Hepatocyte (in vitro differentiated cells): ENCODE measurements around the gene SPRYD3. TPM values are rescaled to one million over a fixed set of nuclear protein-coding genes. Genes with fewer than 3 reads are reported as not detected.

Source experiments
- DNase-seq: peaks from one replicate; pipeline ENCODE4 v3.0.0-alpha.2; 2016; ENCODE audit warnings: low spot score
- H2AFZ ChIP-seq: fragments of 200-600 bp; sonication (generic); 2 replicates; pipeline ENCODE4 v1.6.0; 2016; ENCODE audit warnings: antibody characterized with exemption, mild to moderate bottlenecking
- H3K27ac ChIP-seq: fragments of 200-600 bp; sonication (generic); 2 replicates; pipeline ENCODE4 v1.5.1; 2016; ENCODE audit warnings: mild to moderate bottlenecking
- H3K27me3 ChIP-seq: fragments of 200-600 bp; sonication (generic); 2 replicates; pipeline ENCODE4 v1.6.1; 2016
- H3K36me3 ChIP-seq: fragments of 200-600 bp; sonication (generic); replicated peaks from 2 replicates; pipeline ENCODE4 v1.5.1; 2016; ENCODE audit warnings: low read depth; ENCODE audit not compliant: insufficient read depth
- H3K4me1 ChIP-seq: fragments of 200-600 bp; sonication (generic); 2 replicates; pipeline ENCODE4 v1.5.1; 2016; ENCODE audit warnings: mild to moderate bottlenecking, moderate library complexity; ENCODE audit not compliant: insufficient read depth
- H3K4me2 ChIP-seq: fragments of 200-600 bp; sonication (generic); 2 replicates; pipeline ENCODE4 v1.6.0; 2016
- H3K4me3 ChIP-seq: fragments of 200-600 bp; sonication (generic); 2 replicates; pipeline ENCODE4 v1.5.1; 2016; ENCODE audit warnings: mild to moderate bottlenecking
- H3K79me2 ChIP-seq: fragments of 200-600 bp; sonication (generic); 2 replicates; pipeline ENCODE4 v1.6.0; 2017; ENCODE audit warnings: mild to moderate bottlenecking
- H3K9me2 ChIP-seq: fragments of 200-600 bp; sonication (generic); replicated peaks from 2 replicates; pipeline ENCODE4 v1.6.0; 2017; ENCODE audit warnings: mild to moderate bottlenecking; ENCODE audit not compliant: insufficient read depth
- H3K9me3 ChIP-seq: fragments of 200-600 bp; sonication (generic); 2 replicates; pipeline ENCODE4 v1.5.1; 2016; ENCODE audit warnings: low read depth, mild to moderate bottlenecking
- H4K20me1 ChIP-seq: fragments of 200-600 bp; sonication (generic); 2 replicates; pipeline ENCODE4 v1.6.0; 2016; ENCODE audit warnings: mild to moderate bottlenecking; ENCODE audit not compliant: insufficient read depth, poor library complexity, severe bottlenecking
- EZH2 ChIP-seq: fragments of 200-600 bp; sonication (generic); IDR thresholded peaks from 2 replicates; pipeline ENCODE4 v1.6.1; 2016; ENCODE audit warnings: antibody characterized with exemption, mild to moderate bottlenecking, borderline replicate concordance
- EZH2phosphoT487 ChIP-seq: fragments of 200-600 bp; sonication (generic); IDR thresholded peaks from one replicate; pipeline ENCODE4 v1.6.1; 2018; ENCODE audit warnings: antibody characterized with exemption, mild to moderate bottlenecking, low read depth, moderate library complexity; ENCODE audit not compliant: unreplicated experiment, severe bottlenecking
- WGBS: methylation state at CpG from one replicate; pipeline ENCODE4 v1.1.6; 2016; ENCODE audit warnings: low lambda C conversion rate; ENCODE audit errors: missing lambda C conversion rate; 5-methylcytosine and 5-hydroxymethylcytosine counted together
- polyA plus RNA-seq: library from polyadenylated mRNA; unstranded; fragments of >200 nt; fragmentation: Nextera tagmentation; extraction: Ambion mirVana; gene quantifications from 2 replicates; pipeline ENCODE4 v1.2.1, GENCODE V29; 2016
- total RNA-seq: library from RNA; depleted of rRNA; stranded (reverse); fragments of >200 nt; gene quantifications from 2 replicates; pipeline ENCODE4 v1.2.3, GENCODE V29; 2014
- TF ChIP-seq, protein P1 (sequence below): fragments of 200-600 bp; sonication (generic); IDR thresholded peaks from 2 replicates; pipeline ENCODE4 v1.5.1; 2016; ENCODE audit warnings: antibody characterized with exemption, mild to moderate bottlenecking; ENCODE audit not compliant: poor library complexity

The SPRYD3 gene
- total and polyA plus RNA-seq, 2 experiments from 2014 or later = 20.9 to 24.6 TPM

DNA sequence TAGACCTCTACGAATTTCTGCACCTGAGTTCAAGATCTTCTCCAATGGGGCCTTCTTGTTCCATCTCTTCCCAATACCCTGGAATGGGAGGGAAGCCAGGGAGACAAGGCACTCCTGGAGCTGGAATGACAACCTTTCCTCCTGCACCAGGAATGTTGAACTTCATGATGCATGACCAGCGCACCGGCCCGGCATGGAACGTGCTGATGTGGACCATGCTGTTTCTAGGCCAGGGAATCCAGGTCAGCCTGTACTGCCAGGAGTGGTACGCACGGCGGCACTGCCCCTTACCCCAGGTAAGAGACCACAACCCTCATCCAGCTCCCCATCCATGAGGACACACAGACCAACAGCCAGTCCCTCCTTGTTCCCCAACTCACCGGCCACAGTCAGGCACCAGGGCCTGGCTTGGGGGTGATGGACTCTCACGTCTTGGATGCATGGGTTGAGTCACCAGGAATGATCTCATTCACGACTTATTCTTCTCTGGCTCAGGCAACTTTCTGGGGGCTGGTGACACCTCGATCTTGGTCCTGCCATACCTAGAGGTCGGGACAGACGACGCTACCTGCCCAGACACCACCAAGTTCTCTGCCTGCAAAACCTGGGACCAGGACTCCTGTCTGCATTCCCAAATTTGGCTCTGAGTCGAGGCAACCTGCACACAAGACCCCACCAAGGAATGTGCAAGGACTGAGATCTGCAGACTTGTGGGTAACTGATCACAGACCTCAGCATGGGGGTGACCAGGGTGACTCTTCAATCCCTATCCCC lies 44.6 kb upstream of the SPRYD3 start:
- no peak overlapping the region for H3K4me3 ChIP-seq
- H3K9me2 ChIP-seq = no peaks in the 10 kb centered on the region
- DNase-seq = no peak
- TF ChIP-seq EZH2 = no peak
- TF ChIP-seq, protein P1, sequence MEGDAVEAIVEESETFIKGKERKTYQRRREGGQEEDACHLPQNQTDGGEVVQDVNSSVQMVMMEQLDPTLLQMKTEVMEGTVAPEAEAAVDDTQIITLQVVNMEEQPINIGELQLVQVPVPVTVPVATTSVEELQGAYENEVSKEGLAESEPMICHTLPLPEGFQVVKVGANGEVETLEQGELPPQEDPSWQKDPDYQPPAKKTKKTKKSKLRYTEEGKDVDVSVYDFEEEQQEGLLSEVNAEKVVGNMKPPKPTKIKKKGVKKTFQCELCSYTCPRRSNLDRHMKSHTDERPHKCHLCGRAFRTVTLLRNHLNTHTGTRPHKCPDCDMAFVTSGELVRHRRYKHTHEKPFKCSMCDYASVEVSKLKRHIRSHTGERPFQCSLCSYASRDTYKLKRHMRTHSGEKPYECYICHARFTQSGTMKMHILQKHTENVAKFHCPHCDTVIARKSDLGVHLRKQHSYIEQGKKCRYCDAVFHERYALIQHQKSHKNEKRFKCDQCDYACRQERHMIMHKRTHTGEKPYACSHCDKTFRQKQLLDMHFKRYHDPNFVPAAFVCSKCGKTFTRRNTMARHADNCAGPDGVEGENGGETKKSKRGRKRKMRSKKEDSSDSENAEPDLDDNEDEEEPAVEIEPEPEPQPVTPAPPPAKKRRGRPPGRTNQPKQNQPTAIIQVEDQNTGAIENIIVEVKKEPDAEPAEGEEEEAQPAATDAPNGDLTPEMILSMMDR = no peak
- no peaks in the 10 kb centered on the region for H3K27me3 ChIP-seq
- H3K27ac ChIP-seq = no peak overlapping the region
- no peaks in the 10 kb centered on the region for H3K4me1 ChIP-seq
- WGBS = 96% methylated on average over 16 of the region's 16 CpGs
- no peak overlapping the region for H2AFZ ChIP-seq
- H4K20me1 ChIP-seq = no peaks in the 10 kb centered on the region
- H3K79me2 ChIP-seq = no peaks in the 10 kb centered on the region
- no peak overlapping the region for H3K4me2 ChIP-seq
- no peaks in the 10 kb centered on the region for H3K9me3 ChIP-seq
- no peaks in the 10 kb centered on the region for H3K36me3 ChIP-seq

- TF ChIP-seq EZH2 (no peak), EZH2phosphoT487 (no peak)
- TF ChIP-seq, protein P1 = no peak
- no peaks in the 10 kb centered on the region for H3K9me2 ChIP-seq
- no peaks in the 10 kb centered on the region for H3K4me1 ChIP-seq
- no peak for DNase-seq
- no peak overlapping the region for H3K4me2 ChIP-seq
- no peaks in the 10 kb centered on the region for H3K9me3 ChIP-seq
- no peaks in the 10 kb centered on the region for H3K27me3 ChIP-seq
- no peaks in the 10 kb centered on the region for H3K79me2 ChIP-seq
- WGBS = 97% methylated on average over 4 of the region's 10 CpGs
- no peak overlapping the region for H3K4me3 ChIP-seq
- H3K36me3 ChIP-seq = no peaks in the 10 kb centered on the region
- H3K27ac ChIP-seq = no peak overlapping the region
- H4K20me1 ChIP-seq = no peaks in the 10 kb centered on the region
- no peak overlapping the region for H2AFZ ChIP-seq
Measured at GRCh38 chr12:53122961-53123468, 43.8 kb upstream of the SPRYD3 start.

DNA sequence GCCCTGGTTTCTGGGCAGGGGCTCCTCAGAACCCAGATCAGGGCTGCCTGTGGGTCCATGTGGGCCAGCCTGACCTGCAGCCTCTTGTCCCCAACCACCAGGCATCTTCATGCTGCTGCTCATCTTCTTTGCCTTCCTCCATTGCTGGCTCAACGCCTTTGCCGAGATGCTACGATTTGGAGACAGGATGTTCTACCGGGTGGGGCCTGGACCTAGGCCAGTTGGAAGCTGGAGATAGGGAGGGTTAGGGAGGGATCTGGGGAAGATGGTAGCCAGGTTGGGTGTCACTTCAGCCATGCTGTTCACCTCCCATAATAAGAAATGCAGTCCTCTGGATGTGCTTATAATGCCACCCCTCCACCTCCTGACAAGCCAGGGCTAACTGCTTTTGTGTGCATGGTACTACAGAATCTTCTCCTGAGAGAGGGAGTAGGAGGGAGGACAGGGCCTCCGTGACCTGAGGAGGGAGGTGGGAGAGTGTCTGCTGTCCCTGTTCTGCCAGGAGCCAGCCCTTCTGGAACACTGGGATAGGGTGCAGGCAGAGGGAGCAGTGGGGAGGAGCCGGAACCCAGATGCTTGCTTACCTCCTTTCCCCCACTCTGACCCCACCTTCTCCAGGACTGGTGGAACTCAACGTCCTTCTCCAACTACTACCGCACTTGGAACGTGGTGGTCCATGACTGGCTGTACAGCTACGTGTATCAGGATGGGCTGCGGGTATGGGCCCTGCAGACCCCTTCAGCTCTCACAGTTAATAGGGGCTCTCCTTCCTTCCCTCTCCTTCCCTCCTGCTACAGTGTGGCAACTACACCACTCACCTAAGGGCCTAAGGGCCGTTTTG lies 41.7 kb upstream of the SPRYD3 start:
- DNase-seq = no peak
- TF ChIP-seq, protein P1 = no peak
- TF ChIP-seq EZH2 = no peak
- no peak for TF ChIP-seq EZH2phosphoT487
- WGBS = 89% methylated on average over 12 of the region's 12 CpGs

More for the DNA sequence above, 41.7 kb upstream of the SPRYD3 start:
- Histone ChIP-seq H3K27ac (no peak overlapping the region), H3K79me2 (no peaks in the 10 kb centered on the region), H4K20me1 (no peaks in the 10 kb centered on the region), H3K4me1 (no peaks in the 10 kb centered on the region), H2AFZ (no peak overlapping the region), H3K4me2 (no peak overlapping the region), H3K36me3 (no peaks in the 10 kb centered on the region), H3K9me3 (no peaks in the 10 kb centered on the region), H3K9me2 (no peaks in the 10 kb centered on the region), H3K4me3 (no peak overlapping the region), H3K27me3 (no peaks in the 10 kb centered on the region)
